Heart right ventricle (tissue), 16 donors: Measurements from ENCODE around the gene ASB2. TPM values are rescaled to one million over a fixed set of nuclear protein-coding genes. Genes with fewer than 3 reads are reported as not detected.

Experiments used
- ATAC-seq, 8 donors: fragments of 200-7000 bp; cut with Tn5 transposase; one replicate each; pipeline ENCODE4 v1.9.1; 2020; ENCODE audit warnings: mild to moderate bottlenecking in 8 of 8, moderate library complexity in 8 of 8, moderate number of reproducible peaks in 1 of 8
- DNase-seq, 2 donors: peaks; one replicate each; pipeline ENCODE4 v3.0.0-alpha.2; 2020
- H3K27ac ChIP-seq, 10 donors: fragments of 200-600 bp; sonication (generic) in 2 of 10; one replicate each; pipeline versions ENCODE4 v1.5.0 to v1.8.0; 2020 to 2022; ENCODE audit warnings: mild to moderate bottlenecking in 3 of 10
- H3K27me3 ChIP-seq, 7 donors: fragments of 200-600 bp; one replicate each; pipeline ENCODE4 v1.8.0; 2021 to 2022; ENCODE audit warnings: mild to moderate bottlenecking in 2 of 7
- H3K36me3 ChIP-seq, 9 donors: fragments of 200-600 bp; sonication (generic) in 1 of 9; one replicate each; pipeline versions ENCODE4 v1.5.0 to v1.8.0; 2020 to 2022; ENCODE audit warnings: mild to moderate bottlenecking in 2 of 9
- H3K4me1 ChIP-seq, 9 donors: fragments of 200-600 bp; sonication (generic) in 1 of 9; one replicate each; pipeline versions ENCODE4 v1.5.0 to v1.8.0; 2020 to 2022; ENCODE audit warnings: mild to moderate bottlenecking in 4 of 9
- H3K4me3 ChIP-seq, 10 donors: fragments of 200-600 bp; sonication (generic) in 2 of 10; one replicate each; pipeline versions ENCODE4 v1.5.0 to v1.8.0; 2020 to 2022; ENCODE audit warnings: mild to moderate bottlenecking in 7 of 10, moderate library complexity in 2 of 10
- H3K9me3 ChIP-seq, 11 donors: fragments of 200-600 bp in 10 of 11; sonication (generic) in 2 of 11; one replicate each; pipeline versions ENCODE4 v1.5.0 to v1.8.0; 2013 to 2022; ENCODE audit warnings: mild to moderate bottlenecking in 2 of 11, control low read depth in 1 of 11, moderate library complexity in 1 of 11
- CTCF ChIP-seq, 9 donors: fragments of 200-600 bp; sonication (generic) in 2 of 9; IDR thresholded peaks; one replicate each; pipeline versions ENCODE4 v1.5.0 to v1.8.0; 2021 to 2022; ENCODE audit warnings: antibody characterized with exemption in 9 of 9, mild to moderate bottlenecking in 5 of 9, moderate library complexity in 1 of 9
- WGBS, 2 donors: extraction: QIAGEN DNeasy Blood & Tissue Kit; methylation state at CpG; one replicate each; pipeline ENCODE4 v1.1.7; 2013; ENCODE audit warnings: inconsistent platforms in 1 of 2; 5-methylcytosine and 5-hydroxymethylcytosine counted together
- intact Hi-C, 10 donors: fragments of 100-400 bp; cut with DNase I; formaldehyde crosslinking; loops; one replicate each; pipeline versions ENCODE4 v1.11.1 to v1.14.2; 2022
- polyA plus RNA-seq, 2 donors: library from polyadenylated mRNA; stranded (reverse); fragments of 200-250 nt; gene quantifications; one replicate each; pipeline ENCODE4 v1.2.3, GENCODE V29; 2013
- total RNA-seq, 10 donors: library from RNA; stranded (reverse); fragmentation: NEBNext Ultra II Directional in 3 of 10; extraction: Animal tissue kit (Norgen Biotek cat#: 25700) in 3 of 10; gene quantifications; one replicate each; pipeline versions ENCODE4 v1.2.1 to v1.2.4, GENCODE V29; 2021 to 2023
- donor health status: Arrhythmogenic right ventricular cardiomyopathy.
- donor health status: ischemic (EF 13 %, LVEDD 7.1; RV severe dilation, severe dysfunction).
- donor health status: healthy with polysubstance abuse.
- donor health status: DM: no; HTN: yes; CAD: no.
- donor health status: DM: no; HTN: no; CAD: no.
- donor health status: ischemic (EF 25% LVEDD 6.9; RV normal size, moderate dysfunction).
- donor health status: ischemic (EF 25% LVEDD 5.7; RV mildly dilated, moderate dysfunction).
- donor health status: healthy.
- donor health status: DM: yes; HTN: yes; CAD: no.
- donor health status: Ischemic cardiomyopathy.
- donor health status: ischemic (EF 35%, LVEDD 5.7; RV mildly dilated, moderate dysfunction).
- donor health status: nonischemic (EF 11% LVEDD 7.7; RV severe dilation, severe dysfunction).
- donor health status: DM: yes; HTN: yes; CAD: no.
- donor health status: PGD.
- donor health status: ischemic (EF 29% LVEDD 5.4; RV normal size, mild dysfunction).
- donor health status: nonischemic (EF 23%, LVEDD 6.1; RV moderate dilation, normal function).

The ASB2 gene
- total and polyA plus RNA-seq, 12 donors: 19.6 to 374 (median 168) TPM

- H3K4me1 ChIP-seq: peaks cover 7 to 87% (median 35%) of the 10 kb centered on the region in 9 donors
- TF ChIP-seq CTCF (IDR thresholded peaks at IDR 0.05): no peak
- H3K4me3 ChIP-seq: peak overlapping the region in 3 of 10 donors; percentile 49 to 57 (median 53)
- ATAC-seq (no peak), DNase-seq (no peak)
- H3K27ac ChIP-seq: peak overlapping the region; percentile 74 to 93 (median 88)
- no peaks in the 10 kb centered on the region for H3K27me3 ChIP-seq
- no peaks in the 10 kb centered on the region for H3K9me3 ChIP-seq
- intact Hi-C loops: no loop called here
- 59 to 61% methylated on average over 5 of the region's 5 CpGs for WGBS, 2 donors
- H3K36me3 ChIP-seq: no peaks in the 10 kb centered on the region
Measured at GRCh38 chr14:93977171-93977570, 801 bp upstream of the ASB2 start.

GRCh38 chr14:93975791-93976476 is 436 bp downstream of the ASB2 start:
- peak overlapping the region; percentile 74 to 93 (median 88) for H3K27ac ChIP-seq
- H3K4me3 ChIP-seq: peak overlapping the region; percentile 25 to 57 (median 49)
- 40 to 43% methylated on average over 9 of the region's 9 CpGs for WGBS, 2 donors
- intact Hi-C loops: loop anchor here in 1 of 10 donors (2.0 kb wide), 1 partner anchor 19 kb away; no protein-coding TSS in a partner anchor
- DNase-seq (no peak), ATAC-seq (peak; percentile 12 to 70 (median 48))
- no peaks in the 10 kb centered on the region for H3K36me3 ChIP-seq
- no peaks in the 10 kb centered on the region for H3K9me3 ChIP-seq
- no peaks in the 10 kb centered on the region for H3K27me3 ChIP-seq
- H3K4me1 ChIP-seq: peaks cover 6 to 87% (median 36%) of the 10 kb centered on the region in 9 donors
- TF ChIP-seq CTCF (IDR thresholded peaks at IDR 0.05): no peak

- Histone ChIP-seq H3K27ac (peak overlapping the region; percentile 74 to 93 (median 88)), H3K27me3 (no peaks in the 10 kb centered on the region), H3K4me1 (peaks cover 13 to 87% (median 38%) of the 10 kb centered on the region in 9 donors), H3K9me3 (no peaks in the 10 kb centered on the region), H3K36me3 (no peaks in the 10 kb centered on the region), H3K4me3 (peak overlapping the region; percentile 25 to 57 (median 49))
- whole genome bisulfite sequencing, 2 donors: 37 to 58% methylated on average over 11 to 12 of the region's 12 CpGs
- ATAC-seq (peak; percentile 15 to 72 (median 52)), DNase-seq (peak; percentile 42 to 50)
- no peak for TF ChIP-seq CTCF (IDR thresholded peaks at IDR 0.05)
- intact Hi-C loops: loop anchor here in 1 of 10 donors (2.0 kb wide), 1 partner anchor 18 kb away; no protein-coding TSS in a partner anchor
Measured at GRCh38 chr14:93974833-93975232, 1.5 kb downstream of the ASB2 start.

- Histone ChIP-seq H3K4me1 (peaks cover 17 to 93% (median 43%) of the 10 kb centered on the region in 9 donors), H3K4me3 (peak overlapping the region; percentile 25 to 57 (median 49)), H3K27ac (peak overlapping the region; percentile 74 to 93 (median 88)), H3K36me3 (no peaks in the 10 kb centered on the region), H3K27me3 (no peaks in the 10 kb centered on the region), H3K9me3 (no peaks in the 10 kb centered on the region)
- intact Hi-C loops: loop anchor here in 1 of 10 donors (2.0 kb wide), 1 partner anchor 17 kb away; no protein-coding TSS in a partner anchor
- peak in 6 of 8 donors; percentile 10 to 62 (median 41) for ATAC-seq
- DNase-seq: no peak
- WGBS, 2 donors: 46 to 58% methylated on average over 6 of the region's 6 CpGs
- no peak for TF ChIP-seq CTCF (IDR thresholded peaks at IDR 0.05)
Measured at GRCh38 chr14:93974299-93974698, 2.1 kb downstream of the ASB2 start.
